HG03095 (cell line): ENCODE data around the gene CEP350.

Source experiments
- ATAC-seq: cut with Tn5 transposase; IDR thresholded peaks from one replicate; pipeline ENCODE4 v1.9.1; 2021; ENCODE audit warnings: moderate library complexity; ENCODE audit not compliant: unreplicated experiment

Gene CEP350

GRCh38 chr1:180057883-180058396 lies 103.3 kb downstream of the CEP350 start:
- no peak for ATAC-seq

GRCh38 chr1:180061019-180061418 lies 106.4 kb downstream of the CEP350 start:
- ATAC-seq: no peak

- no peak for ATAC-seq
Observed at GRCh38 chr1:180062452-180062971, 107.9 kb downstream of the CEP350 start.

- ATAC-seq: no peak
Observed at GRCh38 chr1:180065408-180065807, 110.8 kb downstream of the CEP350 start.

- no peak for ATAC-seq
Observed at GRCh38 chr1:180066150-180066549, 111.5 kb downstream of the CEP350 start.

- no peak for ATAC-seq
Observed at GRCh38 chr1:180070286-180070685, 115.7 kb downstream of the CEP350 start.

GRCh38 chr1:180071759-180072158 lies 117.1 kb downstream of the CEP350 start:
- ATAC-seq: no peak

GRCh38 chr1:180080439-180080838 lies 125.8 kb downstream of the CEP350 start:
- no peak for ATAC-seq

GRCh38 chr1:180081474-180081873 lies 126.9 kb downstream of the CEP350 start:
- no peak for ATAC-seq

GRCh38 chr1:180083164-180083563 lies 128.6 kb downstream of the CEP350 start:
- ATAC-seq: no peak

- ATAC-seq: no peak
Observed at GRCh38 chr1:180084867-180085266, 130.3 kb downstream of the CEP350 start.

- ATAC-seq: no peak
Observed at GRCh38 chr1:180085331-180085730, 130.7 kb downstream of the CEP350 start.

- no peak for ATAC-seq
Observed at GRCh38 chr1:180092931-180093650, 138.5 kb downstream of the CEP350 start.

GRCh38 chr1:180094705-180095295 lies 140.2 kb downstream of the CEP350 start:
- no peak for ATAC-seq

GRCh38 chr1:180096584-180097325 lies 142.1 kb downstream of the CEP350 start:
- ATAC-seq: no peak

- ATAC-seq: no peak
Observed at GRCh38 chr1:180097326-180097605, 142.7 kb downstream of the CEP350 start.

- ATAC-seq: no peak
Observed at GRCh38 chr1:180101411-180101810, 146.8 kb downstream of the CEP350 start.

GRCh38 chr1:180103819-180104218 lies 149.2 kb downstream of the CEP350 start:
- no peak for ATAC-seq

- ATAC-seq: no peak
Observed at GRCh38 chr1:180112091-180112490, 157.5 kb downstream of the CEP350 start.

GRCh38 chr1:180112984-180113647 lies 158.5 kb downstream of the CEP350 start:
- ATAC-seq: no peak

GRCh38 chr1:180114396-180114945 lies 159.9 kb downstream of the CEP350 start:
- no peak for ATAC-seq
